IPS DF 19.7 (cell line): ENCODE results near the gene PGBD5.

Experiments
- DNase-seq: peaks from one replicate; pipeline ENCODE4 v3.0.0-alpha.2; 2013; ENCODE audit warnings: low read depth, low spot score

Gene PGBD5

DNA sequence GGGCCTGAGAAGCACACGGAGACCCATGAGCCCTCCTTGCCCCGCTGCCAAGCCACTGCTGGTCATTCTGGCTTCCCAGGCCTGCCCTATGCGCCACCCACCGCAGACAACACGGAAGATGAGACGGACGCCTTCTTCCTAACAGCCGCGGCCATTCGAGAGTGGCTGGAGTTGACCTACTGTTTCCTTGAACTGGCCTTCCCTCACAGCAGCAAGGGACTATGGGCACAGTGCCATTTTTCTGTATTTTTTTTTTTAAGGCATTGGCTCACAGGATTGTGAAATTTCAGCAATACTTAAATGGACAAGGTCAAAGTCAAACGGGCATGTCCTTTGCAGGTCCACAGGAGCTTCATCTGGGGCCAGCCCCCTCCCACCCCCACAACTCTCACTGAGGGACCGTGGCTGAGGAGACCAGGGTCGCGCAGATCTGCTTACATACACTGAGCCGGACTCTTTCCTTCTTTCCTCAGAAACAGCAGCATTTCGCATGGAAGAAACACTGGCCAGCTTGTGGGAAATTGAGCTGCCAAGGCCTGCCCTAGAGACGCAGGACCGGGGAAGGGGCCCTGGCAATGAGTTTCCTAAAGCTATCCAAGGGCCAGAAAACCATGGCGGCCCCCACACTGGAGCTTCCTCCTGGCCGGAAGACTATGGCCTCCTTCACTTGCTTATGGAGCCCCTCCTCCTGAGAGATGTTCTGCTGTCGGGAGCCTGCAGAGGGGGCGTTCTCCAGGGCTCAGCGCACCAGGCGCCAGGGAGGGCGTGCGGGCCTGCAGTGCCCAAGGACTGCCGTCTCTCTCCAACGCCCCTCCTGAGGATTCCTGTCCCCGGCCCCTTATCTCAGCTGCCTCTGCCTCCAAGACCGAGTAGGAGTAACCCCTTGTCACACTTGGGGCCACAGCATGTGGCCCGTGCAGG lies 98.9 kb downstream of the PGBD5 start:
- no peak for DNase-seq

DNA sequence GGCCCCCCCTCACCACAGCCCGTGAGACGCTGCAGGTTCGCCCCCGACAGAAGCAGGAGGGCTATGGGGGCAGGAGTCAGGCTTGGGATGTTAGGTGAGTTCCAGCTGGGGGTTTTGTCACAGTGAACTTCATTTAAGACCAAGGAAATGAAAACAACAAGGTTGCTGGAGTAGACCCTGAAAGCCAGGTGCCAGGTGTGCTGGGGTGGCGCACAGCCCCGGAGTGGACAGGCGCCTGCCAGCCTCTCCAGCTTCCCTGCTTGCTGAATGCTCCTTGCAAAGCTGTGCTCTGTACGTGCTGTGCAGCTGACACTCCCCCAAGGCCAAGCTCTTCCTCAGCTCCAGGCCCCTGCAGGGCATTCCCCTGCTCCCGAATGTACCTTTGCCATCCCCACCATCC lies 102.4 kb downstream of the PGBD5 start:
- DNase-seq, result no peak

DNA sequence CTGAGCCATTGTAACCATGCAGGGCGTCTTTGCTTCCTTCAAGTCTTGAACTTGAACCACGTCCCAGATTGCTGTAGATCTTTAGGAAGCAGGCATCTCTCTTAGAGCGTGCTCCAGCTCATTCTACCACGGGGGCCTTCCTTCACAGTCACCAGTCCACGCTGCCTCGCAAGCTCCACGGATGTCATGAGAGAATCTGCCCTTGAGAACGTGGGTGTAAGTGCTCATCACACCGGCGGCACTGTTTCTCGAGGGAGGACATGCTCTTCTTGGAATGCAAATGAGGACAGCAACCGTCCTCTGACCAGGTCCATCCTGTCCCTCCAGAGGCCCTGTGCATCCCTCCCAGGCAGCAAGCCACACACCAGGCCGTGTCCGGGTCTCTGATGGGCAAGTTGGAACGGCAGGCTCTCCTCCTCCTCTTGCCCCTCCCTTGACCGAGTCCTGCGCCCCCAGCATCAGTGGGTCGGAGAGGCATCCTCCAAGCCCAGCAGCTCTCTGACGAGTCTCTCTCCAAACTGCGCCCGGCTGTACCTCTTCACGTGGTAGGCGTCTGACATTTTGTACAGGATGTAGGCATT lies 103.1 kb downstream of the PGBD5 start:
- DNase-seq, result no peak

DNA sequence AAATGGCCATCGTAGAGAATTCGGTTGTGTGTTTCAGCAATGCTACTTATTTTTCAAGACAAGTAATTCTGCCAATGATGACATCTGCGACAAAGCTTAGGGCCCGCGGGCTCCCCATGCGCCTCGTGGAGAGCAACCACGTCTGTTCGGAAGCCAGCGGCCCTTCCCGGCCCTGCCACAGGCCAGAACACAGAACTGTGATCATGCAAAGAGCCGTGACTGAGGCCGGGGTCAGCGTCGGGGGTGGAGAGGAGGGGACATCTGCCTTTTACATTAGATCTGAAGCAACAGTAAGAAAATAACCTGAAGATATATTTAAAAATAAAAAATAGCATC lies 103.7 kb downstream of the PGBD5 start:
- DNase-seq, result no peak

DNA sequence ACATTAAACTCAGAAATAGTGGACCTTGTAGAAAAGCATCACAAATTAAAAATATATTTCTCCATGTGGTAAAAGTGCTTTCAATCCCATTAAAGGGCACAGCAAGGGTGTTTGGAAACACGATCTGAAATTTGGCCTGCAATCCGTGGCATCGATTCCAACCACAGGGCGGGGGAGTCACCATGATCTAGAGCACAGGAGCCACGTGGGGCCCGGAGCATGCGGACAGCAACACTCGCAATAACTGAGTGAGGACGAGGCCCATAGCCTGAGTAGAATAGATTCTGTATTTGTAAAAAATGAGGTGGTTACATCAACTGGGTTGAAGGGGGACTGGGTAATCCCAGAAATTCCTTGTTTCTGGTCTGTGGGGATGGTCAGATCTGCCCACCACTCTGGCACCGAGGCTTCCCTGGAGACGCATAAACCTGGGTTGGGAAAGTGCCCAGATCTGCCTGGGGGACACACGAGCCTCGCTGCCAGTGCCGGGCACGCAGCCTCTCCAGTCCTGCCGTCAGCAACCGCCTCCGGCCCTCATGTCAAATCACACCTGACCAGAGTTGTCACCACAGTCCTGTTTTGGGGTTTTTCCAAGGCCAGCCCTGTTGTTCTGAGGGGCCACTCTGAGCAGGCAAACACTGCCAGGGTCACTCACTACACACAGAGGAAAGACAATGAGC lies 104.3 kb downstream of the PGBD5 start:
- no peak for DNase-seq

DNA sequence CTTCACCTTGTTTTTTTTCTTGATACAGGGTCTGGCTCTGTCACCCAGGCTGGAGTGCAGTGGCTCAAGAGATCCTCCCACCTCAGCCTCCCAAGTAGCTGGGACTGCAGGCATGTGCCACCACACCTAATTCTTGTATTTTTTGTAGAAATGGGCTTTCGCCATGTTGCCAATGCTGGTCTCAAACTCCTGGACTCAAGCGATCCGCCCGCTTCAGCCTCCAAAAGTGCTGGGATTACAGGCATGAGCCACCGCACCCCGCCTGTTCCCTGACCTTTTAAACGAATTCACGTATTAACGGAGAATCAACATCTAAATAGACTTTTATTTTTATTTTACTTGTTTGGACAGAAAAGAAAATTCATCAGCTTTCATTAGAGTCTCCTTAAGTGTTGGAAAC lies 104.8 kb downstream of the PGBD5 start:
- no peak for DNase-seq

DNA sequence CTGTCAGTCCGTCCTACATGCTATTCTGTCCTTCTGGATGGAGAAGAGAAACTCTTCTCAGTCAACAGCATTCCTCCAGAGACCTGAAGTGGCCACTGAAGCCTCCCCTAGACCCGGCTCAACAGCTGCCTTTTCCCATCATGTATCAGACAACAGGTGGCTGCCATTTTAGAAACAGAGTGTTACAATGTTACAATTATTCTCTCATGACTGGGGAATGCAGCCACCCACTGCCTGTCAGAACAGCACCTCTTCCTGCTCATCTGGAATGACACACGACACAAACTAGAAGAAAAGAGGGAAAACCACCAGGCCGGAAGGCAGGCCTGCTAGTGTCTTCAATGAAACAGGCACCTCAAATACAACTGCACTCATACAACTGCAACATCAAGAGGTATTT lies 105.3 kb downstream of the PGBD5 start:
- no peak for DNase-seq

DNA sequence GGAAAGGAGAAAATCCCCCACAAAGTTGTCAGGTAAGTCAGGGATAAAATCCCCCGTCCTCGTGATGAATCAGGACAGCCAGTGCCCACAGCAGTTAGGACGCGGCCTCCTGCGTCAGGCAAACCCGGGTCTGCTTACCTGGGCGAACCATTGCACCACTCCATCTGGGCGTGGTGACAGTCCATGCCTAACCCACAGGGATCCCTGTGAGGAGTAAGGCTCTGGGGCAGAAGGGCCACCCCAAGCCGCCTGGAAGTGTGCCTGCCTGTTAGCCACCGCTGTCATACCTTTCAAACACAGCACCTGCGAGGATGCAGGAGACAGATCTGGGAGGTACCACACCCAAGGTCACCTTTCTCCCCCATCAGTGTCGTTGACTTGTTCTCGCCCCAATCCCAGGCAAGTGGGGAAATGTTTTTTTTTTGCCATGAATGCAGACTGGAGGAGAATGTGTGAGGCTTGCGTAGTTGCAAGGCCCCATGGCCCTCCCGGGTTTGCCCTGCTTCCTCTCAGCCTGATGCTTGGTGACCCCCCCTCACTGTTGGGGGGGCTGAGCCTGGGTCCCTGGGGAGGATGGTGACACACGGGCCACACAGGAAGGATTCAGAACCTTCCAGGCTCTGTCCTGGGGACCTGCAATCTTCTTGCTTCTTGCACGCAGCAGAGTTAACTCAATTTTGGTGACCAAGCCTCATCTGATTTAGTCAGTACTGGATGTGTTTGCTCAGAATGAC lies 107.0 kb downstream of the PGBD5 start:
- no peak for DNase-seq

DNA sequence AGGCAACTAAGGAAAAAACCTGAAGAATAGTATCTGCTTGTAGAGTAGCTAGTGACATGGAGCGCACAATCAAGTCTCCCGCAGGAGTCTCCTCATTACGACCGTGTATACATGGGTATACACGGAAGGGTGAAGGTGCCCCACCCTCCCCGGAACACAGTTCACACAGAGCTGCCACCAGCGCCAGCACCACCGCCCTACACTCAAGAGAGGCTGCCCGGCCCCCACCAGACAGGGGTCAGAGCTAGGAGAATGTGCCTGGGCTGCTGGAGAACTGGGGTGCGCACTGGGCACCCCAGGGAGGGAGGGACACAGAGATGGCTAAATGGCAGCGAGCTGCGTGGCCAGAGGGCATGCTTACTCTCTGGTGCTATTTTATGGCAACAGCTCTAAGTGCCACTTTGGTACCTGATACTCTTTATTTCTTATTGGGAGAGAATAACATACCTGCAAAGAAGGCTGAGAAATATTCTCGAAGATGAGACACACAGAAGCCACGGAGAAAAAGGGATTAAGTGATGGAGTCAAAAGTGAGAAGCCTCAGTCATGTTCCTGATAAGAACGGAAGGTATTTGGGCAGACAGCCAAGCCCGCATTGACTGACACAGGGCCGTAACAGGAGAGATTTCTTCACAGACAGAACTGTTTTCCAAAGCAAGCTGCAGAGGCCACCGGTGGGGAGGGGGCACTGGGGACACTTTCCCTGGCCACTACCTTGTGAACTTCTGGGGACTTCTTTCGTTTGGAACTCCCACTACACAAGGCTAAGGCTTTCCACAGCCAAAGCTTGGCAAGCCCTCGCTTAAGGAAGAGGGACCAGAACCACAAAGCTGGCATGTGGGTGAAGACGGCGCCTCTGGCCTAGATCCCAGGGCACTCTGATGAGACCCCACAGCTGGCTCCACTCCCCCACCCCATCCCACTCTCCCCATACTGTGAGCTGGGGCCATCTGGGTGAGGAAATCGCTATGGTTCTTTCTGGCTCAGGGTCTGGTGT lies 108.0 kb downstream of the PGBD5 start:
- no peak for DNase-seq

DNA sequence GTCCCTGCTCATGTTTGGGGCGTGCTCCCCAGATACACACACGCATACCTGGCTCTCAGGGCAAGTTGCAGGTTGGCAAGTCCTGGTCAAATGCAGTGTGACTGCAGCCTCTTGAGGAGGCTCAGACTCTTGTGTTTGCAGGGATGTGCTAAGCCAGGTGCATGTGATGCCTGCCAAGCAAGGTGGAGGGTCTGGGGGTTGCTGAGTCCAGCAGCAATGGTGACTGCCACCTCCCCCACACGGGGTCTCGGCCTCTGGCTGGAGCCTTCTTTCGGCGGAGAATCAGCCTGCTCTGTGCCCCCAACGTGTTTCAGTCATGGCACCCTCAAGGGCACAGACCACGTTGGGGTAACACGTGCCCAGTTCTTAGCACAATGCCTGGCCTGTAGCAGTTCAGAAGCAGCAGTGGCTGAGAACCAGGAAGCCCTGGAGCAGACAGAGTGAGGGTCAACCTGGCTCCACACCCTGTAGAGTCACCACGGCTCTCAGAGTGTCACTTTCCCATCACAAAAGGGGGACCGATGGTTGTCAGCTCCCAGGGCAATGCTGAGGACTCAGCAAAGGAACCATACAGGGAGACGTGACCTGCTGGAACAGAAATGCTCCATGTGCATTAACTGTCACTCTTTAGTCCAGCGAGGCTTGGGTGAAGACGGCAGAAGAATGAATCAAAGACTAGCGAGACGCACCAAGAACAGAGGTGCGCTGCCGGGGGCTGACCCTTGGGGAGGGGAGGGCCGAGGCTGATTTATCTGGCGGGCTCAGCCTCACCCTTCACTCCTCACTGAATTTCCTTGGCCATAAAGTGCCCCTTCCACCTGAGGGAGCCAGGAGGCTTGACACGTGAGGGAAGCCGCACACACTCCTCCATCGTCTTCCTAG lies 109.0 kb downstream of the PGBD5 start:
- no peak for DNase-seq

DNA sequence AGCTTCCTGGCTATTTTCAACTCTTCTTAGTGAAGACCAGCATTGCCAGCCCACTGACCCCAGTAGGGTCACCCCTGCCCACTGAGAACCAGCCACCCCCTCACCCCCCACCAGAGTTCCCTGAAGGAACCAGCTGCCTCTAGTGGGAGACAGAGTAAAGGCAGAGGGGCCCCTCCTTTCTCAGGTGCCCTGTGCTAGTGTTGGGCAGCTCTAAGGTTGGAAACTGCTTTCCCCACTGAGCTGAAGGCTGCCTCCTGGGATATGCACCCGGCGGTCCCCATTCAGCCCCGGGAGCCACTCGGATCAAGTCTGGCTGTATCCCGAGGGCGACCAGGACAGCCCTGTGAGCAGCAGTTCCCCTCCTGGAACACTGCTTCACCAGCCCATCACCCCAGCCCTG lies 111.0 kb downstream of the PGBD5 start:
- DNase-seq, result no peak

DNA sequence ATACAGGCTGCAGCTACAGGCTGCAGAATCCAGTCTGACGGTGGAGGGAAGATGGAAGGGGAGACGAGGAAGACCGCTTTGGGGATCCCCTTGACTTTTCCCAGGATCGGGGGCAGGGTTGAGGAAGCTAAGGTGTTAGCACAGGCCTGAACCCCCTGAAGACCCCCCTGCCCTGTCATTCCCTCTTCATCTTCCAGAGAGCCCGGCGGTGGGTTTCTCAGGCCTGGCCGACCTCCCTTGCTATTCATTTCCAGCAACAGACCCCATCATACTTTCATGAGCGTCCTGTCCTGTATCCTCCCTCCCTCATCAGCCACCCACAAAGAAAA lies 112.0 kb downstream of the PGBD5 start:
- DNase-seq, result no peak

DNA sequence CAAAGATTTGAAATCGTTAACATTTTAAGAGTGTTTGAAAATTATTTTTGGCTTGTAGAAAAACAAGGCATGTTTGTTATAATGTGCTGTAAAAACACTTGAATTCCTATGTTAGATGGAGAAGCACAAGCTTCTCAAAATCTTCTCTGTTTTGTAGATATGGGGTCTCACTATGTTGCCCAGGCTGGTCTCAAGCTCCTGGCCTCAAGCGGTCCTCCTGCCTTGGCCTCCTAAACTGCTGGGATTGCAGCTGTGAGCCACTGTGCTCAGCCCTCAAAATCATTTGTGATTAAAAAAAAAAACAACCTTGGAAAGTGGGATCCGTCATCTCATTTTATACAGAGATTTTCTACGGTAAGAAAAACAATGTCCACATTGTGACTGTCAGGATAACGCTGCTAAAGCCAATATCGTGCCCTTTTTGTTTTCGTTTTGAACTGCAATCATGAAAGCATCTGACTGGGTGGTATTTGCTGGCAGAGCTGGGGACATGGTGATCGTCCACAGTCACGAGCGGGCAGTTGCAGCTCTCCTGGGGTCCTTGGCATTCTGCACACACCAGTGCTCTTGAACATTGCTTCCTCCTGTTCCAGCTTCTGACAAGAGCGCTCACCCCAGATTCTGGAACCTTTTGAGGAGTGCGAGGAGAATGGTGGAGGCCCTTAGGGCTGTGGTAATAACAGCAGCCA lies 112.5 kb downstream of the PGBD5 start:
- no peak for DNase-seq

DNA sequence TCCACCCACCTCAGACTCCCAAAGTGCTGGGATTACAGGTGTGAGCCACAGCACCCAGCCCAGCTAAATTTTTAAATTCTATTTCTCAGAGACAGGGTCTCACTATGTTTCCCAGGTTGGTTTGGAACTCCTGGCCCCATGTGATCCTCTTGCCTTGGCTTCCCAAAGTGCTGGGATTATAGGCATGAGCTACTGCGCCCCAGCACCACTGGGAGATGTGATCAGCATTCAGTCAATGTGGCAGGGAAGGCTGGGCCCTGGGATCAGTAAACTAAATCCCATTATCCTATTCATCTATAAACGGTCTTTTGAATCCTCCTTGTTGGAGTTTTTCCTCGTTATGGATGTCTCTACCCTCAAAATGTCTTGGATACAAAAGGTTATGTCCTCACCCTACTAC lies 113.5 kb downstream of the PGBD5 start:
- DNase-seq, result no peak

DNA sequence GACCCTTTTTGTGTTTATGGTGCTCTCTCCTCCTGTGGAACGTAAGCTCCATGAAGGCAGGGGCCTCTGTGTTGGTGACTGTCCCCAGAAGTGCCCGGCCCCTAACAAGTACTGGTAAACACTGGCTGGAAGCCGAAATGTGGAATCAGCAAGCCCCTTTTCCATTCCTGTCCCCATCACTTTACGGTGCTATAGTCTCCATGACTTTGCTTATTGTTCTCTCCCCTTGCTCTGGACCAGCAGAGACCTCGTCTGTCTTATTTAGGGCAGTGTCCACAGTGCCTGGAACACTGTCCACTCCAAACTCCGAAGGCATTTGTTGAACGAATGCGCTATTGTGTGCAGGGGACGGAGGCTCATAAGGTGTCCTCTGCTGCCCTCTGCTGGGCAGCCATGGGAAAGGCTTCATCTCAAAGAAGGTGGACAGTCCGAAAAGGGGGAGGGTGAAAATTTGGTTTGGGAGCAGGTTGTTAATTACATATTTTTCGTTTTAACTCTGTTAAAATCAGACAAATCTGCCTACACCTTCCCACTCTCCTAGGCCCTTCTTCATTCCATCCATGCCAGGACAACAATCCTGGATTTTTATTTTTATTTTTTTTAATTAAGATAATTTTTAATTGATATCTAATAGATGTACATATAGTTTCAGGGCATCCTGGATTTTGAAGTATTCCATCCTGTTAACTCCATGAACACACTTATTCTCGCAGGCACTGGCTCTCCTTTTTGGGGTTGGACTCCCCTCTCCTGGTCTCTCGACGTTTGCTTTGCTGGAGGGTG lies 115.6 kb downstream of the PGBD5 start:
- no peak for DNase-seq

DNA sequence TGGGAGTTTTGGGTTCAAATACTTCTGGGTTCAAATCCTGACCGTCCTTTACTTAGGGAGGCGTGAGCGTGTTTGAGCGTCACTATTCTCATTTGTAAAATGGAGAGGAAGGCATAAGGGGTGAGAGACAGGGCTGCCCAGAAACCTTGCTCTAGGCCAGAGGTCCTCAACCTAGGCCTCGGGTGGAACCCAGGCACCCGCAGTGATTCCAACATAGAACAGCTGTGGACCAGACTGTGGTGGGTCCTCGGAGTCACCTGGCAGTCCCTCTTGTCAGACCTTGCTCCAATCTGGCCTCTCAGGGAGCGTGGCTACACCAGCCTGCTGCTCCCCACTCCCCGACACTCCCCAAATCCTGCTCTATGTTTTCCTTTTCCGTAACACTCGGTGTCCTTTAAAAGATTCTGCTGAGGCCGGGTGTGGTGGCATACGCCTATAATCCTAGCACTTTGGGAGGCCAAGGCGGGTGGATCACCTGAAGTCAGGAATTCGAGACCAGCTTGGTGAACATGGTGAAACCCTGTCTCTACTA lies 116.4 kb downstream of the PGBD5 start:
- no peak for DNase-seq

DNA sequence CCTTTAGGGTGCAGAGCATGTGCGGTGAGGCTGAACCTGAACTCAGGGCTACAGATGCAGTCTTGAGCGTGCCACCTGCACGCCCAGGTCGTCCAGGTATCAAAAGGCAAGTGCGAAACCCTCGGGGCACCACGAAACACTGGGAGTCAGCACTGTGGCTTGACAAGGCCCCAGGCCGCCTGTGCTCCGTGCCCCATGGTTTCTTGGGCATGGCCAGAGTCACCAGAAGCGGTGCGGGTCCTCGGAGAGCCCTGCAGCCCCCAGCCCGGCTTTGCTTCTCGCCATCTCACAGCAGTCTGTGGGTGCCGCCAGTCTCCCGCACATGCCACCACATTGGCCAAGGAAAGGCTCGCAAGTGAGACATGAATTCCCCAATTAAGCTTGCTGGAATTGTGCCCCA lies 117.3 kb downstream of the PGBD5 start:
- no peak for DNase-seq

DNA sequence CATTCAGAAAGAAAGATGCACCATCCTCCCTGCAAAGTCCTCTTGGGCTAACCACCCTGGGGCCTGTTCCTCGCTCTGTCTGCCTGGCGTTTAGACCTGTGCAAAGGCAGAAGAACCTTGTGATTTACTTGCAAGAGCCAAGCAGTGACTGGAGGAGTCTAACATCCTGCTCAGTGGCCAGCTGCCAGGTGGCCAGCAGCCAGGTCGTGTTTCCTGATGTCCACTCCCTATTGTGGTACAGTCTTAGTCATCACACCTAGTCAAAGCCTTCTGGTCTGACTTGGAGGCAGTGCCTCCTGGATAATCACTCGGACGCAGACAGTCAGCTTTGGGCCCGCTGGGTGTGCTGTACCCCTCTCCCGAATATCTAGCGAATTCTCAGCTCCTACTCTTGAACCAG lies 118.1 kb downstream of the PGBD5 start:
- DNase-seq, result no peak

DNA sequence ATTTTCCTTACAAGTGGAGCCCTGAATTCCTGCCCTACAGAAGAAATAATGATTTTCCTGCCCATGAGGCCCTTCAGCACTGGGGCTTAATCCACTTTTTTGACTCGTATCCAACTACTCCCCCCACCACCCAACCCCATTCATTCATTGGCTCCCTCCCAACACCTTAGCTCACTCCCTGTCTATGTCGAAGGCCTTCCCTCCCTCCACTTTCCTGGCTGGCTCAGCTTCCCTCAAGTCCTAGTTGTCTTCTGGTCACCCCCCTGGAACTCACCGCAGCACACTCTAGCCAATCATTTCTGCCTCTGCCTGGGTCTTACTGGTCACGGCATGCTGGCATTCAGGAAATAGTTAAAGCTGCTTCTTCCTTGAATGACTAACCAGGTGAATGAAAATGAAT lies 118.9 kb downstream of the PGBD5 start:
- no peak for DNase-seq
